Testis (tissue), 2 donors: Measurements from ENCODE around the gene IPO11.

Experiments used
- CTCF ChIP-seq, 3 experiments: fragments of 450-650 bp in 2 of 3; fragments of 200-600 bp in 1 of 3; sonication (generic) in 1 of 3; IDR thresholded peaks; one replicate each; pipeline ENCODE4 v1.5.1; 2016 to 2019; ENCODE audit warnings: antibody characterized with exemption in 3 of 3, mild to moderate bottlenecking in 2 of 3, moderate library complexity in 1 of 3
- POLR2A ChIP-seq: fragments of 450-650 bp; IDR thresholded peaks from one replicate; pipeline ENCODE4 v1.6.1; 2017; ENCODE audit warnings: antibody characterized with exemption, mild to moderate bottlenecking, moderate library complexity

GRCh38 chr5:62572918-62573514 lies 160.5 kb downstream of the IPO11 start:
- TF ChIP-seq CTCF (IDR thresholded peaks at IDR 0.05) (no peak), POLR2A (no peak)
